Measurements from ENCODE around the gene AP1M1. TPM values are rescaled to one million over a fixed set of nuclear protein-coding genes. Genes with fewer than 3 reads are reported as not detected.

Gene AP1M1
- total RNA-seq, 2 donors from 2014 or later: 112 TPM

- peaks cover 58% of the 10 kb centered on the region for H3K4me1 Mint-ChIP-seq (ENCODE audit: low read depth)
- H3K27me3 Mint-ChIP-seq (ENCODE audit: low read depth): no peaks in the 10 kb centered on the region
- peak overlapping the region; percentile 1 for H3K27ac Mint-ChIP-seq
- ATAC-seq (replicated peaks in 1 of 2) (no peak), DNase-seq (no peak)
- H3K4me3 Mint-ChIP-seq: no peak overlapping the region
- H3K36me3 Mint-ChIP-seq (ENCODE audit: insufficient read depth in 2 of 2): peaks cover 13 to 18% of the 10 kb centered on the region in 2 donors
- H3K9me3 Mint-ChIP-seq: no peaks in the 10 kb centered on the region
Measured at GRCh38 chr19:16206046-16206605, 8.4 kb downstream of the AP1M1 start.

- H3K27ac Mint-ChIP-seq: peak overlapping the region; percentile 1
- no peaks in the 10 kb centered on the region for H3K27me3 Mint-ChIP-seq (ENCODE audit: low read depth)
- DNase-seq: no peak
- H3K9me3 Mint-ChIP-seq: no peaks in the 10 kb centered on the region
- ATAC-seq (replicated peaks in 1 of 2): no peak
- peaks cover 15 to 19% of the 10 kb centered on the region in 2 donors for H3K36me3 Mint-ChIP-seq (ENCODE audit: insufficient read depth in 2 of 2)
- H3K4me1 Mint-ChIP-seq (ENCODE audit: low read depth): peaks cover 56% of the 10 kb centered on the region
- peak overlapping the region; percentile 3 to 17 for H3K4me3 Mint-ChIP-seq
Measured at GRCh38 chr19:16206637-16207036, 8.9 kb downstream of the AP1M1 start.

- H3K27ac Mint-ChIP-seq: no peak overlapping the region
- H3K36me3 Mint-ChIP-seq (ENCODE audit: insufficient read depth in 2 of 2): peaks cover 19 to 23% of the 10 kb centered on the region in 2 donors
- H3K27me3 Mint-ChIP-seq (ENCODE audit: low read depth): no peaks in the 10 kb centered on the region
- H3K9me3 Mint-ChIP-seq: no peaks in the 10 kb centered on the region
- H3K4me1 Mint-ChIP-seq (ENCODE audit: low read depth): peaks cover 58% of the 10 kb centered on the region
- DNase-seq (no peak), ATAC-seq (replicated peaks in 1 of 2) (no peak)
- peak overlapping the region; percentile 20 to 58 for H3K4me3 Mint-ChIP-seq
Measured at GRCh38 chr19:16207063-16207462, 9.4 kb downstream of the AP1M1 start.

- peak in 1 of 2 donors; percentile 25 for ATAC-seq (replicated peaks in 1 of 2)
- Mint-ChIP-seq H3K4me3 (peak overlapping the region; percentile 23 to 58), H3K9me3 (no peaks in the 10 kb centered on the region), H3K4me1 (ENCODE audit: low read depth) (peaks cover 58% of the 10 kb centered on the region), H3K27me3 (ENCODE audit: low read depth) (no peaks in the 10 kb centered on the region), H3K36me3 (ENCODE audit: insufficient read depth in 2 of 2) (peaks cover 21 to 28% of the 10 kb centered on the region in 2 donors), H3K27ac (no peak overlapping the region)
- no peak for DNase-seq
Measured at GRCh38 chr19:16207490-16208025, 9.8 kb downstream of the AP1M1 start.

GRCh38 chr19:16208064-16208759 is 10.5 kb downstream of the AP1M1 start:
- peak overlapping the region; percentile 58 to 73 for H3K4me3 Mint-ChIP-seq
- H3K36me3 Mint-ChIP-seq (ENCODE audit: insufficient read depth in 2 of 2): peaks cover 20 to 34% of the 10 kb centered on the region in 2 donors
- ATAC-seq (replicated peaks in 1 of 2): peak; percentile 54 to 63
- peak; percentile 23 to 29 for DNase-seq
- H3K9me3 Mint-ChIP-seq: no peaks in the 10 kb centered on the region
- H3K27me3 Mint-ChIP-seq (ENCODE audit: low read depth): no peaks in the 10 kb centered on the region
- peak overlapping the region; percentile 35 for H3K27ac Mint-ChIP-seq
- peaks cover 58% of the 10 kb centered on the region for H3K4me1 Mint-ChIP-seq (ENCODE audit: low read depth)

- ATAC-seq (replicated peaks in 1 of 2): peak in 1 of 2 donors; percentile 20
- Mint-ChIP-seq H3K9me3 (no peaks in the 10 kb centered on the region), H3K27ac (peak overlapping the region; percentile 35), H3K4me3 (peak overlapping the region; percentile 58 to 73), H3K27me3 (ENCODE audit: low read depth) (no peaks in the 10 kb centered on the region), H3K4me1 (ENCODE audit: low read depth) (peaks cover 64% of the 10 kb centered on the region), H3K36me3 (ENCODE audit: insufficient read depth in 2 of 2) (peaks cover 20 to 35% of the 10 kb centered on the region in 2 donors)
- no peak for DNase-seq
Measured at GRCh38 chr19:16208847-16209665, 11.3 kb downstream of the AP1M1 start.

- peaks cover 64% of the 10 kb centered on the region for H3K4me1 Mint-ChIP-seq (ENCODE audit: low read depth)
- ATAC-seq (replicated peaks in 1 of 2) (no peak), DNase-seq (no peak)
- peaks cover 18 to 37% of the 10 kb centered on the region in 2 donors for H3K36me3 Mint-ChIP-seq (ENCODE audit: insufficient read depth in 2 of 2)
- no peaks in the 10 kb centered on the region for H3K9me3 Mint-ChIP-seq
- no peak overlapping the region for H3K27ac Mint-ChIP-seq
- H3K27me3 Mint-ChIP-seq (ENCODE audit: low read depth): no peaks in the 10 kb centered on the region
- no peak overlapping the region for H3K4me3 Mint-ChIP-seq
Measured at GRCh38 chr19:16210168-16210567, 12.5 kb downstream of the AP1M1 start.

GRCh38 chr19:16213076-16213475 is 15.4 kb downstream of the AP1M1 start:
- Mint-ChIP-seq H3K27ac (peak overlapping the region; percentile 63), H3K4me3 (peak overlapping the region in 1 of 2 donors; percentile 43), H3K9me3 (no peaks in the 10 kb centered on the region), H3K27me3 (ENCODE audit: low read depth) (no peaks in the 10 kb centered on the region), H3K36me3 (ENCODE audit: insufficient read depth in 2 of 2) (peaks cover 23 to 49% of the 10 kb centered on the region in 2 donors), H3K4me1 (ENCODE audit: low read depth) (peaks cover 60% of the 10 kb centered on the region)
- ATAC-seq (replicated peaks in 1 of 2): no peak
- DNase-seq: no peak

- Mint-ChIP-seq H3K27ac (peak overlapping the region; percentile 7), H3K4me1 (ENCODE audit: low read depth) (peaks cover 46% of the 10 kb centered on the region), H3K27me3 (ENCODE audit: low read depth) (no peaks in the 10 kb centered on the region), H3K4me3 (peak overlapping the region; percentile 28 to 35), H3K9me3 (peaks cover 5 to 7% of the 10 kb centered on the region in 2 donors), H3K36me3 (ENCODE audit: insufficient read depth in 2 of 2) (peaks cover 27 to 64% of the 10 kb centered on the region in 2 donors)
- DNase-seq (no peak), ATAC-seq (replicated peaks in 1 of 2) (peak in 1 of 2 donors; percentile 5)
Measured at GRCh38 chr19:16216744-16217670, 19.3 kb downstream of the AP1M1 start.

- DNase-seq (no peak), ATAC-seq (replicated peaks in 1 of 2) (peak in 1 of 2 donors; percentile 18)
- peaks cover 22 to 62% of the 10 kb centered on the region in 2 donors for H3K36me3 Mint-ChIP-seq (ENCODE audit: insufficient read depth in 2 of 2)
- H3K27ac Mint-ChIP-seq: no peak overlapping the region
- H3K4me3 Mint-ChIP-seq: no peak overlapping the region
- peaks cover 38% of the 10 kb centered on the region for H3K4me1 Mint-ChIP-seq (ENCODE audit: low read depth)
- H3K9me3 Mint-ChIP-seq: peaks cover 7% of the 10 kb centered on the region in 2 donors
- no peaks in the 10 kb centered on the region for H3K27me3 Mint-ChIP-seq (ENCODE audit: low read depth)
Measured at GRCh38 chr19:16217716-16218451, 20.2 kb downstream of the AP1M1 start.

- Mint-ChIP-seq H3K27ac (peak overlapping the region; percentile 13), H3K4me3 (no peak overlapping the region), H3K36me3 (ENCODE audit: insufficient read depth in 2 of 2) (peaks cover 23 to 62% of the 10 kb centered on the region in 2 donors), H3K27me3 (ENCODE audit: low read depth) (no peaks in the 10 kb centered on the region), H3K9me3 (peaks cover 7% of the 10 kb centered on the region in 2 donors), H3K4me1 (ENCODE audit: low read depth) (peaks cover 28% of the 10 kb centered on the region)
- no peak for ATAC-seq (replicated peaks in 1 of 2)
- DNase-seq: no peak
Measured at GRCh38 chr19:16218851-16219250, 21.1 kb downstream of the AP1M1 start.
